Naive thymus-derived CD8-positive, alpha-beta T cell (primary cell): ENCODE results near the gene RGS14. TPM values are rescaled to one million over a fixed set of nuclear protein-coding genes. Genes with fewer than 3 reads are reported as not detected.
"Not testable (repeated sequence)": the region's sequence is repeated elsewhere in the genome, so short reads cannot be mapped to it uniquely, and the experiment has no call there.

Experiments
- ATAC-seq, 2 donors: fragments of 150-1000 bp; cut with Tn5 transposase in 1 of 2; sonication (Bioruptor Pico), chemical (Tn5 transposase) in 1 of 2; 1 replicate in 1 of 2; 2 replicates in 1 of 2; pipeline ENCODE4 v1.10.0; 2021; ENCODE audit warnings: mild to moderate bottlenecking in 2 of 2, moderate library complexity in 2 of 2
- POLR2A ChIA-PET: fragments of 350-600 bp; sonication (Branson Sonifier 250); formaldehyde crosslinking; loops from one replicate; lab custom pipeline; 2021; ENCODE audit warnings: antibody characterized with exemption; lab: Charles Lee
- DNase-seq, 10 donors: peaks; one replicate each; pipeline versions ENCODE4 v3.0.0 to v3.0.0-alpha.2; 2020 to 2022
- H3K27ac Mint-ChIP-seq, 10 donors: one replicate each; pipeline ENCODE4 v1.8.0; 2020 to 2022; ENCODE audit warnings: mild to moderate bottlenecking in 10 of 10, mixed read lengths in 10 of 10, moderate library complexity in 4 of 10, inconsistent platforms in 1 of 10
- H3K27me3 Mint-ChIP-seq, 5 donors: one replicate each; pipeline ENCODE4 v1.8.0; 2021 to 2022; ENCODE audit warnings: mixed read lengths in 5 of 5
- H3K36me3 Mint-ChIP-seq, 3 donors: one replicate each; pipeline ENCODE4 v1.8.0; 2020 to 2022; ENCODE audit warnings: mixed read lengths in 3 of 3, mild to moderate bottlenecking in 2 of 3, inconsistent platforms in 1 of 3
- H3K4me1 Mint-ChIP-seq, 4 donors: one replicate each; pipeline ENCODE4 v1.8.0; 2021 to 2022; ENCODE audit warnings: mixed read lengths in 4 of 4
- H3K4me3 Mint-ChIP-seq, 10 donors: one replicate each; pipeline ENCODE4 v1.8.0; 2020 to 2022; ENCODE audit warnings: mild to moderate bottlenecking in 10 of 10, mixed read lengths in 10 of 10, moderate library complexity in 6 of 10, inconsistent platforms in 1 of 10
- H3K9me3 Mint-ChIP-seq, 9 donors: one replicate each; pipeline ENCODE4 v1.8.0; 2020 to 2022; ENCODE audit warnings: mixed read lengths in 9 of 9, mild to moderate bottlenecking in 3 of 9, inconsistent platforms in 1 of 9, moderate library complexity in 1 of 9
- polyA plus RNA-seq, 3 donors: library from polyadenylated mRNA; unstranded; fragments of 300-500 nt; fragmentation: Illumina TruSeq; gene quantifications; one replicate each; pipeline ENCODE4 v1.2.3, GENCODE V29; 2021
- total RNA-seq, 8 experiments: library from RNA in 2 of 8; stranded (reverse) in 2 of 8; gene quantifications; one replicate each; pipeline ENCODE4 v1.2.3 and lab custom pipeline; 2021 to 2026

RGS14 gene
- total and polyA plus RNA-seq, 5 experiments from 2014 or later = 40.9 to 122 (median 89.3) TPM

DNA sequence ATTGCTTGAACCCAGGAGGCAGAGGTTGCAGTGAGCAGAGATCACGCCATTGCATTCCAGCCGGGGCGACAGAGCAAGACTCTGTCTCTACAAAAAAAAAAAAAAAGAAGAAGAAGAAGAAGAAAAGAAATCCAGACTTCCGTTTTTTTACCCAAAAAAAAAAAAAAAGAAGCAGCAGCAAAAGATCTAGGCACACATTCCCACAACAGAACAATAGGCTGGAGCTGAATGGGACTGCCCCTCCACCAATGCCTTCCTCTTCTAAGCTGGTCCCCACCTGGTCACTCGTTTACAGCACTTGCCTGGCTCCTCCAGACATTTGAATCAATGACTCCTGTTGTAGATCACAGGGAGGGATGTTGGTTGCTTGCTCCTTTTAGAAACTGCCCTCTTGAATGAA, 4.6 kb upstream of the RGS14 start:
- Mint-ChIP-seq H3K4me1 (peaks cover 29 to 71% (median 71%) of the 10 kb centered on the region in 4 donors), H3K27ac (peak overlapping the region in 3 of 10 donors; percentile 18 to 77 (median 59)), H3K4me3 (peak overlapping the region in 5 of 10 donors; percentile 36 to 50 (median 41)), H3K9me3 (peaks cover 0 to 2% (median 0%) of the 10 kb centered on the region in 9 donors), H3K36me3 (peaks cover 0 to 16% (median 1%) of the 10 kb centered on the region in 3 donors), H3K27me3 (no peaks in the 10 kb centered on the region)
- POLR2A ChIA-PET = interaction anchor here (0.7 to 12.6 kb wide), 5 partner anchors 16 to 64 kb away, joined by 4 to 247 read pairs (median 7); partner anchors contain the start of genes PRELID1 and RAB24
- no peak for ATAC-seq
- no peak for DNase-seq

DNA sequence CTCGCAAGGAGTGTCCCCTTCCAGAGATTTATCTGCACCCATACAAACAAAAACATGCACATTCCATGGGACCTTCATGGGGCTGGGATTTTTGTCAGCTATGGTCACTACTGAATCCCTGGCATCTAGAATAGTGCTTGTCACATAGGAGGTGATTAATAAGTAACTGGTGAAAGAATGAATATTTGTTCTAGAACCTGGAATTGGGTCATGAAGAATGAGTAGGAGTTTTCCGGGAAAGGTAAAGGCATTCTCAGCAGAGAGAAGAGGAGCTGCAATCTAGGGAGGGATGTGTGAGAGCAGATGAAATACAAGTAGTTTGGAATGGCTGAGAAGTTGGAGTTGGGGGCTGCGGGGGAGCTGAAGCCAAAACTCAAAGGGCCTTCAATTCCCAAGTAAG, 3.5 kb upstream of the RGS14 start:
- H3K27ac Mint-ChIP-seq = peak overlapping the region in 6 of 10 donors; percentile 13 to 91 (median 50)
- peak overlapping the region in 4 of 10 donors; percentile 6 to 29 (median 18) for H3K4me3 Mint-ChIP-seq
- DNase-seq (no peak), ATAC-seq (no peak)
- H3K4me1 Mint-ChIP-seq = peaks cover 32 to 75% (median 72%) of the 10 kb centered on the region in 4 donors
- POLR2A ChIA-PET = interaction anchor here (1.4 to 12.6 kb wide), 3 partner anchors 15 to 72 kb away, joined by 3 to 247 read pairs (median 4); partner anchors contain the start of gene GRK6
- H3K36me3 Mint-ChIP-seq = peaks cover 0 to 6% (median 1%) of the 10 kb centered on the region in 3 donors
- no peaks in the 10 kb centered on the region for H3K27me3 Mint-ChIP-seq
- peaks cover 0 to 2% (median 0%) of the 10 kb centered on the region in 9 donors for H3K9me3 Mint-ChIP-seq

DNA sequence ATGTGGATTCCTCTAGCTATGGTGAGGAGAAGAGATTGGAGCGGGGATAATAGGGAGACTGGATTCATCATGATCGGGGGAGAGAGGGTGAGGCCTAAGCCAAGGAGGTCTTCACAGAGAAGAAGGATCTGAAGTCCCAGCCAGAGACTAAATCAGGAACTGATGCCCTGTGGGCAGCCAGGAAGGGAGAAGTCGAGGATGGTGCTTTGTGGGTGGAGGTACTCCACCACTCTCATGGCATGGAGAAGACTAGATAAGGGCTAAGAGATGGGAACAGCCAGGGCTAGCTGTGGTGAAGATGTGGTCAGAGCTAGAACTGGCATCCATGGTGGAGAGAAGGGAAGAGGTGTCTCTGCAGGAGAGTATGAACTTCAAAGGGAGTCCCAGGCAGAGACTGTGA, 3.0 kb upstream of the RGS14 start:
- POLR2A ChIA-PET = interaction anchor here (1.3 to 12.6 kb wide), 4 partner anchors 15 to 101 kb away, joined by 3 to 247 read pairs (median 4); partner anchors contain the start of gene GRK6
- ATAC-seq (no peak), DNase-seq (peak in 1 of 10 donors; percentile 31)
- peak overlapping the region in 6 of 10 donors; percentile 13 to 91 (median 71) for H3K27ac Mint-ChIP-seq
- peaks cover 34 to 75% (median 72%) of the 10 kb centered on the region in 4 donors for H3K4me1 Mint-ChIP-seq
- H3K9me3 Mint-ChIP-seq = peaks cover 0 to 2% (median 0%) of the 10 kb centered on the region in 9 donors
- H3K4me3 Mint-ChIP-seq = peak overlapping the region in 6 of 10 donors; percentile 5 to 62 (median 30)
- peaks cover 0 to 4% (median 1%) of the 10 kb centered on the region in 3 donors for H3K36me3 Mint-ChIP-seq
- no peaks in the 10 kb centered on the region for H3K27me3 Mint-ChIP-seq

DNA sequence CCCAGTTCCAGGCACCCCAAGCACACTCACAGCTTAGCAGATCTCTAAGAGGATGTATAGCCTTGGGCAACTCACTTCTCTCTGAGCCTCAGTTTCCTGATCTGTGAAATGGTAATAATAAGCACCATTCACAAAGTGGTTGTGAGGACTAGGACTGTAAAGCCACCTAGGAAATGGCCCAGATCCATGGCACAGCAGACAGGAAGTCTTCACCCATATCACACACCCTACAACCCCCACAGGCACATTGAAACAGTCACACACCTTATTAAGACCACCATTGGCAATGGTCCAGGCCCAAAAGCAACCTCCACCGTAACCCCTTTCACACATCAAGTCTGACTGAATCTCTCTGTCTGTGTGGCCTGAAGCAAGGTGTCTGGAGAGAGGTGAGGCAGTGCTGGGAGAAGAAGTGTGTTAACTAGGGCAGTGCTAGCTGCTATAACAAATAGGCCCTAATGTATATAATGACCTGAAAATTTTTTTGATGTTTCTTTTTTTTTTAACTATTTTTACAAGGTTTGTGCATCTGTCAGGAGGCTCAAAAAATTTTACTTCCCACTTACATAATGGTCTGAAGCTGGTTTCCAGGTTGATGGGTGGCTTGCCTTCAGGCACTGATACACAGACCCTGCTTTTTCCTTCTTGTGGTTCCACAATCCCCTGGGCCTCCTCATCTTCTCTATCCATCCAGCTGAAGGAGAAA, 2.4 kb upstream of the RGS14 start:
- DNase-seq = peak in 1 of 10 donors; percentile 50
- peaks cover 0 to 2% (median 0%) of the 10 kb centered on the region in 9 donors for H3K9me3 Mint-ChIP-seq
- no peak for ATAC-seq
- POLR2A ChIA-PET = interaction anchor here (1.0 to 12.6 kb wide), 5 partner anchors 14 to 100 kb away, joined by 3 to 247 read pairs (median 4); partner anchors contain the start of gene GRK6
- H3K4me3 Mint-ChIP-seq = peak overlapping the region in 4 of 10 donors; percentile 4 to 98 (median 14)
- H3K4me1 Mint-ChIP-seq = peaks cover 36 to 75% (median 72%) of the 10 kb centered on the region in 4 donors
- H3K27ac Mint-ChIP-seq = peak overlapping the region in 8 of 10 donors; percentile 31 to 95 (median 79)
- no peaks in the 10 kb centered on the region for H3K27me3 Mint-ChIP-seq
- peaks cover 0 to 8% (median 1%) of the 10 kb centered on the region in 3 donors for H3K36me3 Mint-ChIP-seq

DNA sequence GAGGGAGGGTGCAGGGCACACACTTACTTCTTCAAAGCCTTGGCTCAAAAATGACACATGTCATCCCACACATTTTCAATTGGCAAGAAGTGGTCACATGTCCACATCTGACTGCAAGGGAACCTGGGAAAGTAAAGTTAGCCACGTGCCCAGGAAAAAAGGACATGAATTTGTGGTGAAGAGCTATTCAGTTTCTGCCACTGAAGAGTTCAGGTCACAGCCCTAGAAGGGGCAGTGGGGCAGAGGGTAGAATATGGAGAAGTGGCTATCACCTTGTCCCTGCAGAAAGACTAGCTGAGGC, 1.9 kb upstream of the RGS14 start:
- no peak for DNase-seq
- peaks cover 0 to 8% (median 1%) of the 10 kb centered on the region in 3 donors for H3K36me3 Mint-ChIP-seq
- H3K27me3 Mint-ChIP-seq = no peaks in the 10 kb centered on the region
- peak overlapping the region in 5 of 10 donors; percentile 11 to 98 (median 22) for H3K4me3 Mint-ChIP-seq
- H3K9me3 Mint-ChIP-seq = peaks cover 0 to 2% (median 0%) of the 10 kb centered on the region in 9 donors
- H3K4me1 Mint-ChIP-seq = peaks cover 36 to 76% (median 72%) of the 10 kb centered on the region in 4 donors
- peak overlapping the region in 9 of 10 donors; percentile 74 to 95 (median 91) for H3K27ac Mint-ChIP-seq
- POLR2A ChIA-PET = interaction anchor here (0.7 to 12.6 kb wide), 8 partner anchors 14 to 124 kb away, joined by 3 to 247 read pairs (median 4); no protein-coding TSS in a partner anchor
- ATAC-seq = no peak

DNA sequence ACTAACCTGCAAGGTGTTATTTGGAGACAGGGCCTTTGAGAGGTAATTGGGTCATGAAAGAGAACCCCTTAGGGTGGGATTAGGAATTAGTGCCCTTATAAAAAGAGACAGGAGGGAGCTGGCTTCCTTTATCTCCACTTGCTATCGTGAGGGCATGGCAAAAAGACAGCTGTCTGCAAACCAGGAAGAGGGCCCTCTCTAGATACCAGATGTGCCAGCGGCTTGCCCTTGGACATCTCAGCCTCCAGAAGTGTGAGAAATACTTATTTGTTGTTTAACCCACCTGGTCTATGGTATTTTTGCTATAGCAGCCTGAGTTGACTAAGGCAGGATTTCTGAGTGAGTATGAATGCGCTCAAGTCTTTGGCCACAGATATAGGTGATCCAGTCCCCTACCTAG, 978 bp upstream of the RGS14 start:
- POLR2A ChIA-PET = interaction anchor here (0.5 to 12.6 kb wide), 12 partner anchors 13 to 241 kb away, joined by 3 to 247 read pairs (median 4); partner anchors contain the start of gene GRK6
- Mint-ChIP-seq H3K27me3 (no peaks in the 10 kb centered on the region), H3K27ac (peak overlapping the region; percentile 90 to 99 (median 94)), H3K36me3 (peaks cover 0 to 8% (median 1%) of the 10 kb centered on the region in 3 donors), H3K9me3 (peaks cover 0 to 2% (median 0%) of the 10 kb centered on the region in 9 donors), H3K4me1 (peaks cover 38 to 79% (median 75%) of the 10 kb centered on the region in 4 donors), H3K4me3 (peak overlapping the region; percentile 81 to 98 (median 86))
- ATAC-seq (no peak), DNase-seq (peak in 1 of 10 donors; percentile 18)

DNA sequence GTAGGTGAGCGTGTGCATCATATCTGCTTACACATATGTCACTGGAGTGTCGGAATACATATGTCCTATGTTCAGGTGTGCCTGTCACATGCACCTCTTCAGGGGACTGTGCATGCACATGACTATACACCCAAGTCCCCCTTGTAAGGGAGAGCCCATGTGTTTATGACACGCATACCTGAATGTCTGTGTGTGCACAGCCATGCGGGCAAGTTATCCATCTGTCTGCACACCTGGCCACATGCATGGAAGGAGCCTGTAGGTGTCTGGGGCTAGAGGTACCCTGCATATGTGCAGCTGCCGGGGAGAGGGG, 622 bp upstream of the RGS14 start:
- no peaks in the 10 kb centered on the region for H3K27me3 Mint-ChIP-seq
- peaks cover 0 to 10% (median 1%) of the 10 kb centered on the region in 3 donors for H3K36me3 Mint-ChIP-seq
- ATAC-seq = peak in 1 of 2 donors; percentile 12
- peak overlapping the region; percentile 81 to 98 (median 86) for H3K4me3 Mint-ChIP-seq
- peak overlapping the region; percentile 90 to 99 (median 94) for H3K27ac Mint-ChIP-seq
- DNase-seq = peak in 1 of 10 donors; percentile 7
- POLR2A ChIA-PET = interaction anchor here (0.5 to 12.6 kb wide), 8 partner anchors 12 to 132 kb away, joined by 3 to 247 read pairs (median 5); partner anchors contain the start of gene GRK6
- peaks cover 0 to 2% (median 0%) of the 10 kb centered on the region in 9 donors for H3K9me3 Mint-ChIP-seq
- H3K4me1 Mint-ChIP-seq = peaks cover 40 to 79% (median 75%) of the 10 kb centered on the region in 4 donors

DNA sequence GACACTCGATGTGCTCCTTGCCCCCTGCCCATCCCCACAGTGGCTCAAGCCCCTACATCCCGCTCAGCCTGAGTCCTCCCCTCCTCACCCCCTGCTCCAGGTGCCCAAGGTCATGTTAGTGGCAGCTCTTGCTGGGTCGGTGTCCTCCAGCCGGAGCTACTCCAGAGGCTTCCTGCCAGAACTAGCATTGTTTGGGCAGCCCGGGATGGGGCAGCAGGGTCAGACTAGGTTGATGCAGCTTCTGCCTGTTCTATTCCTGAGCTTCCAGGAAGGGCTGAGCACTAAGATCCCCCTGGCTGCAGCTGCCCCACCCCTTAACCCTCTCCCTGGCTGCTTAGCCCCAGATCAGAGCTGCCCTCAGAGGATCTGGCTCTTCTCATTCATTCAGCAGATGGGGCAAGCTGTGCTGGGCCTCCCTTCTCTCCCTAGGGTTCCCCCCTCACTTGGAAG, 671 bp downstream of the RGS14 start:
- peaks cover 0 to 2% (median 0%) of the 10 kb centered on the region in 9 donors for H3K9me3 Mint-ChIP-seq
- peaks cover 0 to 16% (median 1%) of the 10 kb centered on the region in 3 donors for H3K36me3 Mint-ChIP-seq
- POLR2A ChIA-PET = interaction anchor here (1.0 to 12.6 kb wide), 9 partner anchors 11 to 49 kb away, joined by 3 to 247 read pairs (median 5); partner anchors contain the start of gene SLC34A1
- DNase-seq (no peak), ATAC-seq (no peak)
- H3K27ac Mint-ChIP-seq = peak overlapping the region; percentile 91 to 99 (median 95)
- H3K27me3 Mint-ChIP-seq = no peaks in the 10 kb centered on the region
- peak overlapping the region; percentile 81 to 98 (median 86) for H3K4me3 Mint-ChIP-seq
- peaks cover 47 to 89% (median 82%) of the 10 kb centered on the region in 4 donors for H3K4me1 Mint-ChIP-seq

DNA sequence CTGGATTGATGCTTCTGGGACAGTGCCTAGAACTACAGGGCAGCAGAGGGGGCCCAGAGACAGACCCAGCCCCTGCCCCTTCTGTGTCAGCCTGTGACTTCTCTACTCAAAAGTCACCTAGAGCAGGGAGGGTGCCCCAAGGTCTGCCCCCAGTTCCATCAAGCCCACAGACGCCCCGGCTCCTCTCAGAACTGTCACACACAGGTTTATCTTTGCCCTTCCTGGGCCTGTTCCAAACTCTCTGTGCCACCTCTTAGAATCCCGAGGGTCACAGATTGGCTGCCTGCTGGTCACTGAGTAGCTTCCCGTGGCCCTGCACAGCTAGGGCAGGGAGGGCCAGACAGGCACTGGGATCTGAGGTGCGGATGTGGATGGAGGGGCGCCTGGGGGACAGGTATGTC, 1.7 kb downstream of the RGS14 start:
- Mint-ChIP-seq H3K27me3 (no peaks in the 10 kb centered on the region), H3K27ac (peak overlapping the region; percentile 91 to 99 (median 95)), H3K9me3 (peaks cover 0 to 2% (median 0%) of the 10 kb centered on the region in 9 donors), H3K4me1 (peaks cover 48 to 92% (median 89%) of the 10 kb centered on the region in 4 donors), H3K36me3 (peaks cover 0 to 21% (median 1%) of the 10 kb centered on the region in 3 donors), H3K4me3 (peak overlapping the region; percentile 81 to 98 (median 86))
- DNase-seq (no peak), ATAC-seq (no peak)
- POLR2A ChIA-PET = interaction anchor here (0.6 to 12.6 kb wide), 6 partner anchors 8 to 50 kb away, joined by 3 to 247 read pairs (median 6); partner anchors contain the start of genes LMAN2 and SLC34A1

DNA sequence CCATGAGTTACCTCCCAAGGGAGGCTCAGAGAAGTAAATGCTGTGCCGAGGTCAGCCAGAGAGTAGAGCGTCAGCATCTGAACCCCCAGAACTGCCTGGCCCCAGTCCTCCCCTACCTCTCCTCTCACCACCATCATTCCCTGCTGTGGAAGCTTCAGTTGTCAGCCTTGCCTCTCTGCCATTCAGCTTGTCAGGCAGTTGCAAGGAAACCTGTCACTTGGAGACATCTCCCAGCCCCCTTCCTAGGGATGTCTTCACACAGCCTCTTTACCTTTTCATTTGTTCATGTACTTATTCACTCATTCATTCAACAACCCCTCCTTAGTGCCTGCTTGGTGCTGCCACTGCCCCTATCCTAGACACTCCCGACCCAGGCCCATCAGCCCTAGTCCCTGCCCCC, 2.1 kb downstream of the RGS14 start:
- DNase-seq (no peak), ATAC-seq (no peak)
- Mint-ChIP-seq H3K27me3 (no peaks in the 10 kb centered on the region), H3K4me1 (peaks cover 45 to 92% (median 89%) of the 10 kb centered on the region in 4 donors), H3K9me3 (peaks cover 0 to 2% (median 0%) of the 10 kb centered on the region in 9 donors), H3K36me3 (peaks cover 0 to 21% (median 1%) of the 10 kb centered on the region in 3 donors), H3K27ac (peak overlapping the region; percentile 91 to 99 (median 95)), H3K4me3 (peak overlapping the region; percentile 81 to 98 (median 86))
- POLR2A ChIA-PET = interaction anchor here (3.2 to 12.6 kb wide), 2 partner anchors 8 to 9 kb away, joined by 27 to 247 read pairs; partner anchors contain the start of gene LMAN2

DNA sequence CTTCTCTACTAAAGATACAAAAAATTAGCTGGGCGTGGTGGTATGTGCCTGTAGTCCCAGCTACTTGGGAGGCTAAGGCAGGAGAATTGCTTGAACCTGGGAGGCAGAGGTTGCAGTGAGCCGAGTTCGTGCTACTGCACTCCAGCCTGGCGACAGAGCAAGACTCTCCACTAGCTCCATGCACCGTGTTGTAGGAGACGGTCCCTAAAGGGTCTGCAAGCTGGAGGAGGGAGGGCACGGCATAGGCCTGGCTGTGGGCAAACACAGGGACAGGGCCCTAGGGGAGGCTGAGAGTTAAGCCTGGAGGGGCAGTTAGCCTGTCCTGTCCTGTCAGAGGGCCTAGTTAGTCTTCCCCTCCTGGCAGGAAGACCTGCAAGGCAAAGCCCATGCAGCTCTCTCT, 3.0 kb downstream of the RGS14 start:
- Mint-ChIP-seq H3K4me3 (peak overlapping the region; percentile 18 to 90 (median 81)), H3K4me1 (peaks cover 47 to 90% (median 84%) of the 10 kb centered on the region in 4 donors), H3K27ac (peak overlapping the region in 8 of 10 donors; percentile 24 to 94 (median 90)), H3K36me3 (peaks cover 0 to 24% (median 0%) of the 10 kb centered on the region in 3 donors)
- POLR2A ChIA-PET = interaction anchor here (1.1 to 12.6 kb wide), 4 partner anchors 9 to 65 kb away, joined by 3 to 247 read pairs (median 15); partner anchors contain the start of gene LMAN2
- DNase-seq, ATAC-seq, H3K27me3 Mint-ChIP-seq, H3K9me3 Mint-ChIP-seq: not testable (repeated sequence)
